ENCODE results near the gene RAG2.
A peak's percentile ranks its signal among the peaks of the same experiment; 100 is the strongest.

RAG2 gene

DNA sequence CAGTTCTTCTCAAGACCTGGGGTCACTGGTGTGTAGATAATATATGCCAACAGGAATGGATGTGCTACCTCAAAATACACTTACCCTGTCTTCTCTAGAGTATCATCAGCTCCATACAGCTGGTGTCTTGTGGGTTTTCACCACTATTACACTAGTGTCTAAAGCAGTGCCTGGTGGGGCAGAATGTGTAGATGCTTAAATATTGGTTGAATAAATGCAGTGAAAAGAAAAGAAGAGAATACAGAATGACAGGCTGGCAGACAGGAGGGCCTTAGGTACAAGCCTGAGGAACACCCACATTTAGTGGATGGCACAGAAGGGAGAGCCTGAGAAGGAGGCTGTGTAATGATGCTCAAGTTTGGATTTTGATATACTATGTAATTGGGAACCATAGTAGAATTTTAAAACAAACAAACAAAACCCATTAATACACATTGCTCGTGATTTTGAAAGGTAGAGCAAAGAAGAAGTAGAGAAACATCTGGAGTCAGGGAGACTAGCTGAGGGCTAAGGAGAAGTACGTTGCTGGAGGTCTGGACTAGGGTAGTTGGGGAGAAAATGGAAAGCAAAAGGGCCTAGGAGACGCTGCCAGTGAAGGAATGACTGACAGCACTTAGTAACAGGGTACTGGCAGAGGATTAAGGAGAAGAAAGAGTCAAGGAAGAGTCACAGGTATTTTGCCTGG, 20.5 kb upstream of the RAG2 start:
- TF ChIP-seq, protein P1, sequence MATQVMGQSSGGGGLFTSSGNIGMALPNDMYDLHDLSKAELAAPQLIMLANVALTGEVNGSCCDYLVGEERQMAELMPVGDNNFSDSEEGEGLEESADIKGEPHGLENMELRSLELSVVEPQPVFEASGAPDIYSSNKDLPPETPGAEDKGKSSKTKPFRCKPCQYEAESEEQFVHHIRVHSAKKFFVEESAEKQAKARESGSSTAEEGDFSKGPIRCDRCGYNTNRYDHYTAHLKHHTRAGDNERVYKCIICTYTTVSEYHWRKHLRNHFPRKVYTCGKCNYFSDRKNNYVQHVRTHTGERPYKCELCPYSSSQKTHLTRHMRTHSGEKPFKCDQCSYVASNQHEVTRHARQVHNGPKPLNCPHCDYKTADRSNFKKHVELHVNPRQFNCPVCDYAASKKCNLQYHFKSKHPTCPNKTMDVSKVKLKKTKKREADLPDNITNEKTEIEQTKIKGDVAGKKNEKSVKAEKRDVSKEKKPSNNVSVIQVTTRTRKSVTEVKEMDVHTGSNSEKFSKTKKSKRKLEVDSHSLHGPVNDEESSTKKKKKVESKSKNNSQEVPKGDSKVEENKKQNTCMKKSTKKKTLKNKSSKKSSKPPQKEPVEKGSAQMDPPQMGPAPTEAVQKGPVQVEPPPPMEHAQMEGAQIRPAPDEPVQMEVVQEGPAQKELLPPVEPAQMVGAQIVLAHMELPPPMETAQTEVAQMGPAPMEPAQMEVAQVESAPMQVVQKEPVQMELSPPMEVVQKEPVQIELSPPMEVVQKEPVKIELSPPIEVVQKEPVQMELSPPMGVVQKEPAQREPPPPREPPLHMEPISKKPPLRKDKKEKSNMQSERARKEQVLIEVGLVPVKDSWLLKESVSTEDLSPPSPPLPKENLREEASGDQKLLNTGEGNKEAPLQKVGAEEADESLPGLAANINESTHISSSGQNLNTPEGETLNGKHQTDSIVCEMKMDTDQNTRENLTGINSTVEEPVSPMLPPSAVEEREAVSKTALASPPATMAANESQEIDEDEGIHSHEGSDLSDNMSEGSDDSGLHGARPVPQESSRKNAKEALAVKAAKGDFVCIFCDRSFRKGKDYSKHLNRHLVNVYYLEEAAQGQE (IDR thresholded peaks at IDR 0.05; ENCODE audit: insufficient replicate concordance, low read depth) = no peak
- TF ChIP-seq, protein P2, sequence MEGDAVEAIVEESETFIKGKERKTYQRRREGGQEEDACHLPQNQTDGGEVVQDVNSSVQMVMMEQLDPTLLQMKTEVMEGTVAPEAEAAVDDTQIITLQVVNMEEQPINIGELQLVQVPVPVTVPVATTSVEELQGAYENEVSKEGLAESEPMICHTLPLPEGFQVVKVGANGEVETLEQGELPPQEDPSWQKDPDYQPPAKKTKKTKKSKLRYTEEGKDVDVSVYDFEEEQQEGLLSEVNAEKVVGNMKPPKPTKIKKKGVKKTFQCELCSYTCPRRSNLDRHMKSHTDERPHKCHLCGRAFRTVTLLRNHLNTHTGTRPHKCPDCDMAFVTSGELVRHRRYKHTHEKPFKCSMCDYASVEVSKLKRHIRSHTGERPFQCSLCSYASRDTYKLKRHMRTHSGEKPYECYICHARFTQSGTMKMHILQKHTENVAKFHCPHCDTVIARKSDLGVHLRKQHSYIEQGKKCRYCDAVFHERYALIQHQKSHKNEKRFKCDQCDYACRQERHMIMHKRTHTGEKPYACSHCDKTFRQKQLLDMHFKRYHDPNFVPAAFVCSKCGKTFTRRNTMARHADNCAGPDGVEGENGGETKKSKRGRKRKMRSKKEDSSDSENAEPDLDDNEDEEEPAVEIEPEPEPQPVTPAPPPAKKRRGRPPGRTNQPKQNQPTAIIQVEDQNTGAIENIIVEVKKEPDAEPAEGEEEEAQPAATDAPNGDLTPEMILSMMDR (IDR thresholded peaks at IDR 0.05; ENCODE audit: insufficient read depth, low read length) = no peak
- TF ChIP-seq POLR2AphosphoS5 (IDR thresholded peaks at IDR 0.05; ENCODE audit: low read depth) (no peak), GABPA (IDR thresholded peaks at IDR 0.05; ENCODE audit: low read depth) (no peak), SPI1 (IDR thresholded peaks at IDR 0.05; ENCODE audit: borderline replicate concordance, low read depth) (no peak)
- no peak for DNase-seq (ENCODE audit: low read depth in 1 of 2, low spot score in 1 of 2)
- no peak overlapping the region for H3K27ac ChIP-seq (replicated peaks)
- no peaks in the 10 kb centered on the region for H3K27me3 ChIP-seq (ENCODE audit: insufficient read depth, poor library complexity, severe bottlenecking)
- H3K4me3 ChIP-seq (replicated peaks; ENCODE audit: insufficient read depth, low read length) = no peak overlapping the region

DNA sequence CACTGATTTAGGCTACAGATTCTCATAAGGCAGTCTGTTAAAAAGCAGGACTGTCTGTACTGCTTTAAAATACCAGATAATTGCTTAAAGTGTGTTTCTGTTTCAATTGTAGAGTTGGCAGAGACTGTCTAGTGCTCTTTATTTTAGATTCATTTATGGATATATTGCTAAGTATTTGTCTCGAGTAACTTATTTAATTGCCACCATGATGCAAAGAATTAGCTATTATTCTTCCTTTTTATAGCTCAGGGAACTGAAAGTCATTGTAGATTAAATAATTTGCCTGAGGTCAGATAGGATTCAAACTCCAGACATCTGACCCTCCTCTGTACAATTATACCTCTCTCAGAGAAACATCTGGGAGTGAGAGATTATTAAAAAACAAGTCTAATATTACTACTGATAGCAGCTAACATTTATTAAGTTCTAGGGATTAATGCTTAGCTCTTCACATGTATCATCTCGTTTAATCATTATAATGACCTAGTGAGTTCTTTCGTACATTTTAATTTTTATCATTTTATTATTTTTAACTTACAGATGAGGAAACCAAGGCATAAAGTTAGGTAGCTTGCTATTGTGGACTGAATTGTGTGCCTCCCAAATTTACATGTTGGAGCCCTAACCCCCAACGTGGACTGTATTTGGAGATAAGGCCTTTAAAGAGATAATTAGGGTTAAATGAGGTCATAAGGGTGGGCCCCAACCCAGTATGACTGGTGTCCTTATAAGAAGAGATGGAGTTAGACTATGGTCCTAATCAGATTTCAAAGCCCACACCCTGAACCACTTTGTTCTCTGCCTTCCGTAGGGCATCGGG, 19.7 kb upstream of the RAG2 start:
- H3K27ac ChIP-seq (replicated peaks) = no peak overlapping the region
- no peak for DNase-seq (ENCODE audit: low read depth in 1 of 2, low spot score in 1 of 2)
- no peak for TF ChIP-seq POLR2AphosphoS5 (IDR thresholded peaks at IDR 0.05; ENCODE audit: low read depth)
- TF ChIP-seq GABPA (IDR thresholded peaks at IDR 0.05; ENCODE audit: low read depth) = no peak
- TF ChIP-seq SPI1 (IDR thresholded peaks at IDR 0.05; ENCODE audit: borderline replicate concordance, low read depth) = no peak
- TF ChIP-seq, protein P1 (IDR thresholded peaks at IDR 0.05; ENCODE audit: insufficient replicate concordance, low read depth) = no peak
- TF ChIP-seq, protein P2 (IDR thresholded peaks at IDR 0.05; ENCODE audit: insufficient read depth, low read length) = no peak
- no peak overlapping the region for H3K4me3 ChIP-seq (replicated peaks; ENCODE audit: insufficient read depth, low read length)
- H3K27me3 ChIP-seq (ENCODE audit: insufficient read depth, poor library complexity, severe bottlenecking) = no peaks in the 10 kb centered on the region

DNA sequence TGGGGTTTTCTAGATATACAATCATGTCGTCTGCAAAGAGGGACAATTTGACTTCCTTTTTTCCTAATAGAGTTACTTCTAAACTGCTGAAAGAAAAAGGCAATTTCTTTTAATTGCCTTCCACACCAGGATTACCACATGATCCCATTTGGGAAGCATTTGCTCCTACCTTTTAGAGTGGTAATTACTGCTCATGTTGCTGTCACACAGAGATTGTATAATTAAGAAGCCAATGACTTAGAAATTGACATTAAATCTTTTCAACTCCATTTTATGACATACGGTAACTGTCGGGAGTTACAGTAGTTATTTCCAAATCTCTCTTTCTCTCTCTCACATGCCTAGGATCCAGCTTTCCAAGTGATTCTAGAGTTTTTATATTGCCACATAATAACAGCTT, 17.8 kb upstream of the RAG2 start:
- H3K27ac ChIP-seq (replicated peaks) = no peak overlapping the region
- H3K27me3 ChIP-seq (ENCODE audit: insufficient read depth, poor library complexity, severe bottlenecking) = no peaks in the 10 kb centered on the region
- no peak overlapping the region for H3K4me3 ChIP-seq (replicated peaks; ENCODE audit: insufficient read depth, low read length)
- no peak for DNase-seq (ENCODE audit: low read depth in 1 of 2, low spot score in 1 of 2)
- TF ChIP-seq, protein P2 (IDR thresholded peaks at IDR 0.05; ENCODE audit: insufficient read depth, low read length) = no peak
- TF ChIP-seq, protein P1 (IDR thresholded peaks at IDR 0.05; ENCODE audit: insufficient replicate concordance, low read depth) = no peak
- TF ChIP-seq POLR2AphosphoS5 (IDR thresholded peaks at IDR 0.05; ENCODE audit: low read depth) (no peak), SPI1 (IDR thresholded peaks at IDR 0.05; ENCODE audit: borderline replicate concordance, low read depth) (0 out of 2 replicates have a peak, but pooled peaks have one; percentile 11), GABPA (IDR thresholded peaks at IDR 0.05; ENCODE audit: low read depth) (no peak)

Measured in HL-60 (cell line).